Myocyte (in vitro differentiated cells): Measurements from ENCODE around the gene GFY. TPM values are rescaled to one million over a fixed set of nuclear protein-coding genes. Genes with fewer than 3 reads are reported as not detected.

Experiments
- DNase-seq: peaks from one replicate; pipeline ENCODE4 v3.0.0-alpha.2; 2012; ENCODE audit warnings: low read depth
- polyA plus RNA-seq: library from polyadenylated mRNA; unstranded; fragments of >200 nt; gene quantifications from one replicate; pipeline ENCODE4 v1.2.1, GENCODE V29; 2012; ENCODE audit warnings: missing spikeins
- total RNA-seq: library from RNA; depleted of rRNA; stranded (reverse); fragments of >200 nt; gene quantifications from 2 replicates; pipeline ENCODE4 v1.2.3, GENCODE V29; 2014

The GFY gene, protein sequence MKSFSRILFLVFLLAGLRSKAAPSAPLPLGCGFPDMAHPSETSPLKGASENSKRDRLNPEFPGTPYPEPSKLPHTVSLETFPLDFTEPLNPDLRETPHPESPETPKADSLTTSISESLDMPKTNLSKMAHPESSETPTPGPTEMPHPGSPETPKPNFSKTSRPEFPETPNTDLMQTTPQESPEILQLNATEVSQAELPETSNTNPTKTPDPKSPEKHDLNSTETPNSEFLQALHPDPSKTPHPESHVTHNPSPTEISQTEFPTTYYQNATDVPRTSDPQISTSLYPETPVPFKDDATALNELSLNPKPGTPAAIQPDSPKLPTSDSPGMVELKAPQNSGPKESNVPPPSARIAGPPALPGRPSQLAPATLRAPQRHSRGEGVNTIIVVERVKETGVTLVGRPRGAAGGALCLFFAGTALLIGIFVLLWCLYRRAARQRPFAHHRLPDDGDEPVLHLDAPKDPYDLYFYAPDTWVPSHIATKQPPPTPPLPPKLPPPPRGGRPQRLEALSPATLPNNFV
- total RNA-seq = not detected in 2 replicates
- not detected for polyA plus RNA-seq

DNA sequence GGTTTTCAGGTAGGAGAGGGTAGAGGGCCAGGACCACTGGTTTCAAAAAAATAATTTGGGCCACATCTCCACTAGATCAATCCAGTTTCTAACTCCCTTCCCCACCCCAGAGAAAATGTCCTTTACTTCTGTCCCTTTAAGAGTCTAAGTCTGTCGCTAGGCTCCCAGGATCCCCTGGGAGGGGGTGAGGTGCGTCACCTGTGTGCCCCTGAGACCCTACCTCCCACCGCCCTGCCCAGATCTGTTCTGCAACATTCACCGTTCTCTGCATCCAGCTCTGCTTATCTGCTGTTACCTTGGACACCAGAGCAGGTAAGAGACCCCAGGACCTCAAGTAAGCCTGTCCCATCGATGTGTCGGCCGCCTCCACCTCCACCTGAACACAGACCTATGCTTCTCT is at the start of gene GFY:
Gene GFY, plus strand, starts transcription at position 211 of the 400 bp plus-strand sequence. CDS start 1,043 bp downstream, outside the sequence.
- no peak for DNase-seq

DNA sequence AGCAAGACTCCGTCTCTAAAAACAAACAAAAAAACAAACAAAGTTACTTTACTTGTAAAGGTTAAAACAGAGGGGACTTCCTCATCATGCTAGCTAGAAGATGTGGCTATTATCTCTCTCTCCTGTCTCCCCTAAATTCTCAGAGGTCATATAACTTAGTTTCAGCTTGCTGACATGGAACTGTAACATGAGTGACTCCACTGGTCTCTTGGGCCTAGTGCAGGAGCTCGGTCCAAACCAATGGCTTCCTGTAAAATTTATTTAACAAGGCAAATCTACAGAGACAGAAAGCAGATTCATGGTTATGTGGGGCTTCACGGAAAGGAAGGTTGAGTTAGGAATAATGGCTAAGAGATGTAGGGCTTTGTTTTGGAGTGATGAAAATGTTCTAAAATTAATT is 46.7 kb upstream of the GFY start:
- DNase-seq = no peak

DNA sequence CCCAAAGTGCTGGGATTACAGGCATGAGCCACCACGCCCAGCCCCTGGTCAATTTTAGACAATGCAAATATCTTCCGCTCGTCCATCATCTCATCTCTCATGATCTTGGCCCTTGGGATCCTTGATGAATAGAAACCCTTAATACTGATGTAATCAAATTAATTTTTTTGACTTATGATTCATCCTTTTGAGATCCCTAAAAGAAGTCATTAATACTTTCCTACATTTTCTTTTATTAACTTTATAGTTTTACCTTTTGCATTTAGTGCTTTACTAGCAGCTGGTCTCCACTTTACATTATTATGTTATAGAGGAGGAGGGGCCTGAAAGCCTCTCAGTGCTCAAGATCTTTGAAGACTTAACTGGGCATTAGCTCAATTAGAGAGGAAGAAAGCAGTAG is 44.8 kb upstream of the GFY start:
- no peak for DNase-seq

DNA sequence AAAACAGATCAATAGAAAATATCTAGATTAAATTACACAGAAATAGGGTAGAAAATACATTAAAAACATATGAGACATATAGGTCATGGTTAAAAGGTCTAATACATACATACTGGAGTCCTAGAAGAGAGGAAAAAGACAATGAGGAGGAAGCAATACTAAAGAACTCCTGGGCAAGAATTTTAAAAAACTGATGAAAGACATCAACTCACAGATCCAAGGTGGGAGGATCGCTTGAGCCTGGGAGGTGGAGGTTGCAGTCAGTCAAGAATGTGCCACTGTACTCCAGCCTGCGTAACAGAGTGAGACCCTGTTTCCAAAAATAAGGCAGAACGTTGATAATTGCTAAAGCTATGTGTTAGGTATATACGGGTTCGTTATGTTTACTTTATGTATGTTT is 42.5 kb upstream of the GFY start:
- no peak for DNase-seq

DNA sequence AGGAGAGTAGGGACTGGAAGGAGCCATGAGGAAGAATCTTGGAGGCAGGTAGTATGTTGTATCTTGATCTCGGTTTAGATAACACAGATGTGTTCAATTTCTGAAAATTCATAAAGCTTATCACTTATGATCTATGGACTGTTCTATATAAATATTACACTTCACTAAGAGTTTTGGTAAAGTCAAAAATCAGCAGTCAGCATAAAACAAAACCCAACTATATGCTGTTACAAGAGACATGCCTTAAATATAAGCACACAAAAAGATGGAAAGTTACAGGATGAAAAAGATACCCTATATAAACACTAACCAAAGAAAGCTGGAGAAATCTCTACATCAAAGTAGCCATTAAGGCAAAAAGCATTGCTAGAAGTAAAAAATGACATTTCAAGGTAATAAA is 41.6 kb upstream of the GFY start:
- no peak for DNase-seq

DNA sequence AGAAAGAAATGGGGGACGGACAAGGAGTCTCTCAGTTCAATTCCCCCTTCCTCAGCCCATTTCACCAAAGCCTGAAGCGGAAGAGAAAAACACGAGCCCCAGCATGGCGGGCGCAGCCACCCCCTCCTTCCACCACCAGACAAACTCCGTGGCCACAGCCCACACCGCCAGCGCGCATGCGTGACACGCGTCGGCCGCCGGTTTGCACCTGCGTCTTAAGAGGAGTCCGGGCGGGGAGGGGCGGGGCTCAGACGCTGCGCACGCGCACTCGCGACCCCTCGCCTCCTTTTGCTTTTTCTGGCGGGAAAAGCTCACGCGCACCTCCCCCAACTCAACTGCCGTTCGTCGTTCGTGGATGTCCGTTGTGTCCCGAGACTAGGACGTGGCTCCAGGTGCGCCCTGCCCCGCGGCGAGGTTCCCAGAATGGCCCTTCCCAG is 37.2 kb upstream of the GFY start, which contains the start of gene KASH5:
Gene KASH5, plus strand, starts transcription at position 314 of the 437 bp plus-strand sequence. CDS start 2,635 bp downstream, outside the sequence.
- DNase-seq = no peak

DNA sequence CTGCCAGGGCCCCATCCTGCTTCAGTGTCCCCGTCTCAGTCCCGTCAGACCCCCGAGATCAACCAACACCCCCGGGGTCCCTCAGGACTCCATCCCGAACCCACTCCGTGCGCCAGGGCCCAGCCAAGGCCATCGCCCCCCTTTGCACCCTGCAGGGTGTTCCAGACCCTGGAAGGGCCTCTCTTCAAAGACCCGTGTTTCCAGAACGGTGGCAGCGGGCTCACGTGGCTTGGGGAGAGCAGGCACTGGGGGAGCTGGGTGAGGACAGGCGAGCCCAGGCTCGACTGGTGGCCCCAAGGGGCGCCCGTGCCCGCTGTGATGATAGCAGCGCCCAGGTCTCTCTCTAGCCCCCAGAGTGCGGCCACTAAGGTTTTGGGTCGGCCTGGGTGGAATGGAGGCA is 35.8 kb upstream of the GFY start:
- no peak for DNase-seq

DNA sequence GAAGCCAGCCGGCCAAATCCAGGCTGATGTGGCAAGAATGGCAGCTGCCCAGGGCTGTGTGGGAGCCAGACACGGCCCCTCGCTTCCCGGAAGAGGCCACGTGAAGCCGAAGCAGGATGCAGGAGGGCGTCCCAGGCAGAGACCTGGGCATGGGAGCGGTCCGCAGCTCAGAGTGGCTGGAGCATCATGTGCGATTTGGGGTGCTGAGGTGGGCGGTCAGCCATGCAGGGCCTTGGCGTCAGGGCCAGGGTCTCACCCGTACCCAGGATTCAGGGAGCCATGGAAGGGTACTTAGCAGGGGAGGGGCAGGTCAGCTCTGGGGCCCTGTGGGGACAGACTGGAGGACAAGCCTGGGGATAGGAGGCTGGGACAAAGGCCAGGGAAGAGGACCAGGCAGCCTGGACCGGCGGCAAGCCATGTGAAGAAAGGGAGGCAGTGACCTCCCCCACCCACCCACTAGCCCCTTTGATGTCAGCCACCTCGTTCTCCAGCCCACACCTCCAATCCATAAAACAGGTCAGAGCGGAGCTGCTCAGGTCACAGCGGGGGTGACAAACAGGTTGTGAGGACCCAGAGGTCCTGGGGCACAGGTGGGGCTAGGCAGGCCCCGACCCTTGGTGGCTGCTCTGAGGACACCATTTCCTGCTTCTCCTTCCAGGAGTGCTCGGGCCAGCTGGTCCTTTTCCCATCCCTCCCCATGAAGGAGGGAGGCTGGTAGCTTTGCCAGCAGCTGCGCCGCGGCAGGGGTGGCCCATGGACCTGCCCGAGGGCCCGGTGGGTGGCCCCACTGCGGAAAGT is 34.9 kb upstream of the GFY start:
- DNase-seq = no peak

DNA sequence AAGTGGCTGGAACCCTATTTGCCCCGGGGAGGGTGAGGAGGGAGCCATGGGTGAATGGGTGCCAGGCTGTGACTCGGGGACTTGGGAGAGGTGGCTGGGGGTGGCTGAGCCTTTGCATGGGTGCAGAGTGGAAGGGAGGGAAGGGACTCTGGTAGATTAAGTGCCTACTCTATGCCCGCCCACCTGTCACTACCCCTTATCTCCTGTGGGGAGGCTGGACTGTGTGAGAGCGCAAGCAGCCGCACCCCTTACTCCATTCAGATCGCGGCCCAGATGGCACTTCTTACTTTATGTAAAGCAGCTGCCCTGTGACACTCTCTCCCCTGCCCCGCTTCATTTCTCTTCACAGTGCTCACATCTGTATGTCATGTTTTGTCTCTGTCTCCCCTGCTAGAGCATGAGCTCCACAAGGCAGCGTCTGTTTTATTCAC is 34.2 kb upstream of the GFY start:
- no peak for DNase-seq

DNA sequence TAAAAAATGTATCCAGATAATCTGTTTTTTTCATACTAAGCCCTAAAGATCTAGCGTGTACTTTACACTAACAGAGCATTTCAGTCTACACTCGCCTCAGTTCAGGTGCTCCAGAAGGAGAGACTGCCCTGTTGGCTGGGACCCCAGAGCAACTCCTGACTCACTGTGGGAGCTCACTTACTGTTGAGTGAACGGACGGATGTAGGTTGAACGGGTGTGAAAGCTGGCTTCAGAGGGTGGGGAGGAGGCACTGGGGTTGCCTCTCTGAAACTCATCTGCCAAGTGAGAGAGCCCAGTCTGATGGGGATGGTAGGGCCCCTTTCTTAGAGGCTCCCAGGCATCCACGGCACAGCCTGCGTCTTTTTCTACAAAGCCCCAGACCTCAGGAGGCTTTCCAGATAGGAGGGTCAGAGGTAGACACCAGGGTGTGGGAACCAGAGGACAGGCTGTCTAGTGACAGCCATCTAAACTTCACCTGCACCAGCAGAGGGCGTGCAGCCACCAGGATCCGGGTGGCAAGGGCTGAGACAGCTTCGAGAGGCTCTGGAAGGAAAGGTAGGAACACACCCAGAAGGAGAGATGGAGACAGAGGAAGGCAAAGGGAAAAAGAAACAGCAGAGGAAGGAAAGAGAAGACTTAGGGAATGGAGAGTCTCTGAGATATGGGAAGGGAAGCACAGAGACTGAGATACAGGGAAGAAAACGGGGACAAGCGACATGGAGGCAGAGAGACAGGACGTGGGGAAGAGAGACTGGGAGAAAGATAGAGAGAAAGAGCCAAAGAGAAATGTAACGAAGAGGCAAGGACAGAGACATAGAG is 33.4 kb upstream of the GFY start:
- DNase-seq = peak; percentile 80

DNA sequence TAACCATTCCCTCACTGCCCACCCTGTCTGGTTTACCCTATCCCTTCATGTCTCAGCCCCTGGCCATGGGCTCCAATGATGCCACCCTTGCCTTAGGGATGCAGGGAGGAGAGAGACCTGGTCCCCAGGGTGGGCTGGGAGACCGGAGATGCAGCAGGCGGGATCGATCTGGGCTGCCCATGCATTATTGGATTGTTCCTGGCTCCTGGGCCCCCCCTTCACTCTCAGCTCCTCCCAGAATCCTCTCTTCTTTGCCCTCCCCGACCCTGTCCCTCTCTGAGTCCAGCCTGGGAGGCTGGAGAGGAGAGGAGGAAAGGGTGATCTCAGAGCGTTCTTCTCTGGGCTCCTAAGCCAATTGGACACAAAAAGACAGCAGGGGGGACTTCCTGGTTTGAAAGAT is 31.3 kb upstream of the GFY start:
- DNase-seq = no peak

DNA sequence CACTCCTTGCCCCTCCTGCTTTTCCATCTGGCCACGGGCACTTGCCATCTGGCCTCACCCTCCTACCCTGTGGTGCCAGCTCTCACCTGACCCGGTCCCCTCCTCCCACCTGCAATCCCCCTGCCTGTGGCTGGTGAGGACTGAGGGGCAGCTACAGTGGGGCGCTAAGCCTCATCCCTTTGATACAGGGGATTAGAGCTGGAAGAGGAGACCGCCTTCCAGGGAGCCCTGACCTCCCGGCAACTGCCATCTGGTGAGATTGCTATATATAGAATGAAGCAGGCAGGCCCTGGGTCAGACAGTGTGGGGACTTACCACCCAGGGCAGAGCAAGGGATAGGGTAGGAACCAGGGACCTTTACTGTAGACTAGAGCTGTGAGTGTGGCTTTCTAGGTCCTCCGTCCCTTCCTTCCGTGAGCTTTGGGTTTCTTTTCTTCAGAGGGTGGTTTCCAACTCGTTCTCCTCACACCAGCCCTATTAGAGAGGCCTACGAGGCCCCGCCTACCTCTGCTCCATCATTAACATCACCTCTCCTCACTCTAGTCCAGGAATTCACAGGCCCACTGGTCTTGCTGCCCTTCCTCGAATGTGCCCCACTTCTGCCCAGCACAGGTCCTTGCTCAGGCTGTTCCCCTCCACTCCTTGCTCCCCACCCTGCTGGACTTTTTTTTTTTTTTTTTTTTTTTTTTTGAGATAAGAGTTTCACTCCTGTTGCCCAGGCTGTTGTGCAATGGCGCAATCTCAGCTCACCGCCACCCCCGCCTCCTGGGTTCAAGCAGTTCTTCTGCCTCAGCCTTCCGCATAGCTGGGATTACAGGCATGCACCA is 29.4 kb upstream of the GFY start:
- no peak for DNase-seq

DNA sequence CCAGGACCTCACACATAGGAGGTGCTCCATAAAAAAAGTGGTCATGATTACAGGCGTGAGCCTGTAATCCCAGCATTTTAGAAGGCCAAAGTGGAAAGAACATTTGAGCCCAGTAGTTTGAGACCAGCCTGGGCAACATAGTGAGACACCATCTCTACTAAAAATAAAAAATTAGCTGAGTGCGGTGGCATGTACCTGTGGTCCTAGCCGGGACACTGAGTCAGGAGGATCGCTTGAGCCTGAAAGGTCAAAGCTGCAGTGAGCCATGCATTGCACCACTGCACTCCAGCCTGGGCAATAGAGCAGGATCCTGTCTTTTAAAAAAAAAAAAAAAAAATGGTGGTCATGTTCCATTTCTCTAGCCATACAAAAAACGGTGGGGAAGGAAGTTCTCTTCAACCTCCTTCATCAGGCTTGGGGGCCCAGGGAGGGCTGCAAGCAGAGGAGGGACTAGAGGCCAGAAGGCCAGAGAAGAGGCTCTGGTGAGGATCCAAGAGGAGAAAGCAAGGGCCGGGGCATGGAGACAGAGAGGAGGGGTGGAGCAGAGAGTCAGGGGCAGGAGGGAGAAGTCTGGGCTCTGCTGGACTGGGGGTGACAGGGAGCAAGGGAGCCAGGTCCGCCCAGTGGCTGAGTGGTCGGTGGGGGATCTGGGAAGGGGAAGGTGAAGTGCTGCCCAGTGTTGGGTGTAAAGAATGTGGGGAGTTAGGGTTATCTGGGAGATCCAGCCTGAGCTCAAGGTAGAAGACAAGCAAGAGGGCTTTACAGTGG is 28.3 kb upstream of the GFY start:
- DNase-seq = no peak

DNA sequence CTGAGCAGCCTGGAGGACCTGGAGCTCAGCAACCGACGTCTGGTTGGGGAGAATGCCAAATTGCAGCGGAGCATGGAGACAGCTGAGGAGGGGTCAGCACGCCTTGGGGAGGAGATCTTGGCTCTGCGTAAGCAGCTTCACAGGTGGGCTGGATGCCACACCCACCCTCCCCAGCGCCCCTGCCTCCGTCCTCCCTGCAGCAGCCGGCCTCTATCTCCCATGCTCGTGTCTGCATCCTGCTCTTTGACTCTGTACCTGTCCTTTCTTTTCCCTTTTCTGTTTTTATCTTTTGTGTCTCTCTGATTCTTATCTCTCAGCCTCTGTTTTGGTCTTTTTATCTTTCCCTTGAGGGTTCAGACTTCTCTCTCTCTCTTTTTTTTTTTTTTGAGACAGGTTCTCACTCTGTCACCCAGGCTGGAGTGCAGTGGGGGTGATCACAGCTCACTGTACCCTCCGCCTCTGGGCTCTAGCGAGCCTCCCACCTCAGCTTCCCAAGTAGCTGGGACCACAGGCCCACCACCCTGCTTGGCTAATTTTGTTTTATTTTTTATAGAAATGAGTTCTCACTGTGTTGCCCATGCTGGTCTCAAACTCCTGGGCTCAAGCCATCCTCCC is 27.1 kb upstream of the GFY start:
- no peak for DNase-seq

DNA sequence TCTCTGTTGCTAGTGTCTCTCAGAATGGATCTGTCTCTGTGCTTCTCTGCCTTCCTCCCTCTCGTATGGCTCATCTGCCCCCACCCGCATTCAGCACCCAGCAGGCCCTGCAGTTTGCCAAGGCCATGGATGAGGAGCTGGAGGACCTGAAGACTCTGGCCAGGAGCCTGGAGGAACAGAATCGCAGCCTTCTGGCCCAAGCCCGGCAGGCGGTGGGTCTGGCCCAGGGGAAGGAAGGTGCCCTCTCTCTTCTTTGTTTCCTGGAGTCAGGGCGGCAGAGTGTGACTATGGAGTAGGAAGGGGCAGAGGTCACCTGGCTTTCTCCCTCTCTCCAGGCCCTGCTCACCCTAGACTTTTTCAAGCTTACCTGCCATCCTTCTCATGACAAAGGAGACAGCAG is 26.3 kb upstream of the GFY start:
- DNase-seq = no peak

DNA sequence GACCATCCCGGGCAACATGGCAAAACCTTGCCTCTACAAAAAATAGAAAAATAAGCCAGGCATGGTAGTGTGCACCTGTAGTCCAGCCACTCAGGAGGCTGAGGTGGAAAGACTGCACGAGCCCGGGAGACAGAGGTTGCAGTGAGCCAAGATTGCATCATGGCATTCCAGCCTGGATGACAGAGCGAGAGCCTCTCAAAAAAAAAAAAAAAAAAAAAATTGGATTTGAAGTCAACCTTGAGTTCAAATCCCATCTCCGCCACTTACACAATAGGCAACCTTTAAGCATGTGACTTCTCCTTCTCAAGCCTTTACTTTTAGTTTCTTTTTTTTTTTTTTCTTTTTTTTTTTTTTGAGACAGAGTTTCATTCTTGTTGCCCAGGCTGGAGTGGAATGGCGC is 25.2 kb upstream of the GFY start:
- DNase-seq = no peak

DNA sequence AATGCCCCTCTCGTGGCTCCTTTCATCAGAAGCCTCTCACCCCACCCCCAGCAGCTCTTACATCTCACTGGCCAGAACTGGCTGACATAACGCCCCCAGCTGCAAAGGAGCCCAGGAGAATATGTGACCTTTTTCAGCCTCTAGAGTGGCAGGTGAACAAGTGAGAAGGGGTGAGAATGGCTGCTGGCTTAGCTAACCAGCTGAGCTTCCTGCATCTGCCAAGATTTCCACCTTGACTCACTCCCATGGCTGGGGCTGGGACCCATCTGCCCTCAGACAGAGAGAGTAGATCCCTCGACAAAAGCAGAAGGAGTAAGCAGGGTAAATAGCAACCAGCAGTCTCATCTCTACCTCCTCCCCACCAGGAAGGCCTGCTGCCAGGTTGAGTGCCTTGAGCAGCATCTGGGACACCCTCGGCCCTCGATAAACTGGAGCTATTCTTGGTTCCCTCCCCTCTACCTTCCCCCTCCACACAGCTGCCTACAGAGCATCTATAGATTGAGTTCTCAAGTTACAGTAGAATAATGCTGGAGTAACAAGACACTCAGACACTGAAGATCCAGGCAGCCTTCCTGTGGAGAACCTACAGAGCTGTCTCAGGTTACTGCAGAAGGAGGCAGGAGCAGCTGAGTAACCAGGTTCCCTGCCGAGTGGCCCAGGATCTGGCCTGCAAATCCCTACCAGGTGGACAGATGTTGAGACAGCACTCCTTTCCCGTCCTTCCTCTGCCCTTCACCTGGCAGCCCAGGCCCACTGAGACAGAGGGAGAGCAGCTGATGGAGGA is 21.6 kb upstream of the GFY start:
- no peak for DNase-seq

DNA sequence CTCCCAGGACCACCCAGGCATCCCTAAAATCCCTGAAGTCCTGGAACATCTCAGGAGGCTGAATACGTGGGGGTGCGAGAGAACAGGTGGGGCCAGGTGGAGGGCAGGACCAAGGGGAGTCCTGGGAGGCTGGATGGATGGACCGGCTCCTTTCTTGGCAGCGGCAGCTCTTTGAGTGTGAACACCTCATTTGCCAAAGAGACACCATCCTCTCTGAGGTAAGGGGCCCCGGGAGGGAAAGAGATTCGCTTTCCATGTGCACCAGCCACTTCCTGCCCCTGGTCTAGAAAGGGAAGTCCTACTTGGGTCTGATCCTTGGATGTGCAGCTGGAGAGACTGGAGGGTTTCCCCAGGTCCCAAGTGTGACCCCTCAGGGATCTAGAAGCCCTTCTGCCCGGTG is 18.1 kb upstream of the GFY start:
- no peak for DNase-seq
